Hematopoietic multipotent progenitor cell treated with erythropoietin and hydrocortisone succinate and interleukin-3 and kit ligand, for 4 days (in vitro differentiated cells): ENCODE measurements around the gene CBL.

ENCODE experiments used
- DNase-seq: peaks from one replicate; pipeline ENCODE4 v3.0.0-alpha.2; 2015

CBL gene

GRCh38 chr11:119218141-119218878 lies 12.2 kb downstream of the CBL start:
- no peak for DNase-seq

- DNase-seq: no peak
Measured at GRCh38 chr11:119222308-119222707, 16.2 kb downstream of the CBL start.

- DNase-seq: peak; percentile 13
Measured at GRCh38 chr11:119222891-119223290, 16.8 kb downstream of the CBL start.

- DNase-seq: no peak
Measured at GRCh38 chr11:119223856-119224255, 17.7 kb downstream of the CBL start.

- peak; percentile 47 for DNase-seq
Measured at GRCh38 chr11:119228535-119229287, 22.6 kb downstream of the CBL start.

- DNase-seq: no peak
Measured at GRCh38 chr11:119229288-119229672, 23.1 kb downstream of the CBL start.

- no peak for DNase-seq
Measured at GRCh38 chr11:119229741-119230140, 23.6 kb downstream of the CBL start.

- DNase-seq: no peak
Measured at GRCh38 chr11:119236490-119236889, 30.4 kb downstream of the CBL start.

GRCh38 chr11:119236891-119237290 lies 30.8 kb downstream of the CBL start:
- DNase-seq: no peak

GRCh38 chr11:119237515-119237914 lies 31.4 kb downstream of the CBL start:
- DNase-seq: no peak

GRCh38 chr11:119248750-119249670 lies 42.9 kb downstream of the CBL start:
- DNase-seq: no peak

GRCh38 chr11:119249671-119250010 lies 43.5 kb downstream of the CBL start:
- no peak for DNase-seq

- peak; percentile 6 for DNase-seq
Measured at GRCh38 chr11:119251114-119251513, 45.0 kb downstream of the CBL start.

GRCh38 chr11:119254239-119254638 lies 48.1 kb downstream of the CBL start:
- DNase-seq: no peak

- peak; percentile 10 for DNase-seq
Measured at GRCh38 chr11:119258180-119258579, 52.0 kb downstream of the CBL start.

GRCh38 chr11:119258983-119259382 lies 52.8 kb downstream of the CBL start:
- DNase-seq: peak; percentile 50

- peak; percentile 37 for DNase-seq
Measured at GRCh38 chr11:119262668-119263351, 56.7 kb downstream of the CBL start.

- peak; percentile 18 for DNase-seq
Measured at GRCh38 chr11:119263352-119263940, 57.3 kb downstream of the CBL start.

- DNase-seq: no peak
Measured at GRCh38 chr11:119266063-119266462, 59.9 kb downstream of the CBL start.

- DNase-seq: no peak
Measured at GRCh38 chr11:119266517-119267255, 60.5 kb downstream of the CBL start.

GRCh38 chr11:119267645-119268044 lies 61.5 kb downstream of the CBL start:
- no peak for DNase-seq

- no peak for DNase-seq
Measured at GRCh38 chr11:119273721-119274120, 67.6 kb downstream of the CBL start.
